ENCODE data around the gene INF2.

Gene INF2

GRCh38 chr14:104715416-104715815 lies 26.0 kb downstream of the INF2 start:
- Histone ChIP-seq H2AFZ (ENCODE audit: low read depth, low read length) (no peak overlapping the region), H3K9ac (ENCODE audit: low read length) (no peak overlapping the region), H3K27me3 (ENCODE audit: control insufficient read depth in 1 of 2, insufficient read depth in 1 of 2, low read length in 2 of 2) (no peaks in the 10 kb centered on the region), H2AK5ac (ENCODE audit: low read length, severe bottlenecking) (no peak overlapping the region), H3K4ac (ENCODE audit: low read depth in 1 of 2, low read length in 2 of 2) (no peak overlapping the region), H3K18ac (ENCODE audit: low read depth in 1 of 2, low read length in 2 of 2) (no peak overlapping the region), H2BK15ac (ENCODE audit: low read depth, poor library complexity, severe bottlenecking) (no peak overlapping the region), H3K4me1 (ENCODE audit: control insufficient read depth, insufficient read depth, low read depth, low read length) (peaks cover 2% of the 10 kb centered on the region), H2BK12ac (ENCODE audit: low read length in 2 of 2) (no peak overlapping the region), H3K79me1 (replicated peaks; ENCODE audit: low read length, poor library complexity, severe bottlenecking) (peaks cover 15% of the 10 kb centered on the region), H4K8ac (ENCODE audit: low read length) (no peak overlapping the region), H3K27ac (ENCODE audit: low read length, poor library complexity, severe bottlenecking) (no peak overlapping the region), H3K23ac (ENCODE audit: low read length in 2 of 2) (no peak overlapping the region), H3K4me2 (ENCODE audit: low read length, poor library complexity, severe bottlenecking) (no peak overlapping the region), H2BK120ac (ENCODE audit: low read depth, low read length) (no peak overlapping the region), H3K4me3 (ENCODE audit: insufficient read depth in 1 of 2, low read depth in 1 of 2, low read length in 2 of 2) (no peak overlapping the region), H3K14ac (ENCODE audit: low read length in 2 of 2) (no peak overlapping the region), H2BK5ac (ENCODE audit: low read depth, low read length, poor library complexity, severe bottlenecking) (no peak overlapping the region), H3K36me3 (ENCODE audit: control insufficient read depth in 1 of 2, insufficient read depth in 2 of 2, low read depth in 1 of 2, low read length in 2 of 2) (peaks cover 82 to 98% of the 10 kb centered on the region in 2 experiments), H3K9me3 (ENCODE audit: control insufficient read depth, low read length) (no peaks in the 10 kb centered on the region), H4K91ac (ENCODE audit: low read length) (no peak overlapping the region)
- 96% methylated on average over 18 of the region's 18 CpGs for WGBS
- no peak for DNase-seq

- Histone ChIP-seq H4K8ac (ENCODE audit: low read length) (no peak overlapping the region), H3K9me3 (ENCODE audit: control insufficient read depth, low read length) (no peaks in the 10 kb centered on the region), H3K27me3 (ENCODE audit: control insufficient read depth in 1 of 2, insufficient read depth in 1 of 2, low read length in 2 of 2) (no peaks in the 10 kb centered on the region), H3K18ac (ENCODE audit: low read depth in 1 of 2, low read length in 2 of 2) (no peak overlapping the region), H3K4ac (ENCODE audit: low read depth in 1 of 2, low read length in 2 of 2) (no peak overlapping the region), H4K91ac (ENCODE audit: low read length) (no peak overlapping the region), H3K14ac (ENCODE audit: low read length in 2 of 2) (no peak overlapping the region), H2BK12ac (ENCODE audit: low read length in 2 of 2) (no peak overlapping the region), H2BK15ac (ENCODE audit: low read depth, poor library complexity, severe bottlenecking) (no peak overlapping the region), H3K36me3 (ENCODE audit: control insufficient read depth in 1 of 2, insufficient read depth in 2 of 2, low read depth in 1 of 2, low read length in 2 of 2) (peaks cover 78 to 95% of the 10 kb centered on the region in 2 experiments), H3K4me1 (ENCODE audit: control insufficient read depth, insufficient read depth, low read depth, low read length) (peaks cover 2% of the 10 kb centered on the region), H2BK5ac (ENCODE audit: low read depth, low read length, poor library complexity, severe bottlenecking) (no peak overlapping the region), H3K4me2 (ENCODE audit: low read length, poor library complexity, severe bottlenecking) (no peak overlapping the region), H3K23ac (ENCODE audit: low read length in 2 of 2) (no peak overlapping the region), H3K4me3 (ENCODE audit: insufficient read depth in 1 of 2, low read depth in 1 of 2, low read length in 2 of 2) (no peak overlapping the region), H2AFZ (ENCODE audit: low read depth, low read length) (no peak overlapping the region), H2BK120ac (ENCODE audit: low read depth, low read length) (no peak overlapping the region), H3K79me1 (replicated peaks; ENCODE audit: low read length, poor library complexity, severe bottlenecking) (peaks cover 15% of the 10 kb centered on the region), H3K27ac (ENCODE audit: low read length, poor library complexity, severe bottlenecking) (no peak overlapping the region), H3K9ac (ENCODE audit: low read length) (no peak overlapping the region), H2AK5ac (ENCODE audit: low read length, severe bottlenecking) (no peak overlapping the region)
- 93% methylated on average over 12 of the region's 12 CpGs for WGBS
- DNase-seq = no peak
Measured at GRCh38 chr14:104715871-104716270, 26.5 kb downstream of the INF2 start.

GRCh38 chr14:104717137-104717536 lies 27.7 kb downstream of the INF2 start:
- Histone ChIP-seq H3K23ac (ENCODE audit: low read length in 2 of 2) (no peak overlapping the region), H2AK5ac (ENCODE audit: low read length, severe bottlenecking) (no peak overlapping the region), H3K79me1 (replicated peaks; ENCODE audit: low read length, poor library complexity, severe bottlenecking) (peaks cover 12% of the 10 kb centered on the region), H2BK120ac (ENCODE audit: low read depth, low read length) (no peak overlapping the region), H3K9ac (ENCODE audit: low read length) (no peak overlapping the region), H3K36me3 (ENCODE audit: control insufficient read depth in 1 of 2, insufficient read depth in 2 of 2, low read depth in 1 of 2, low read length in 2 of 2) (peaks cover 74 to 91% of the 10 kb centered on the region in 2 experiments), H3K27ac (ENCODE audit: low read length, poor library complexity, severe bottlenecking) (no peak overlapping the region), H3K4me1 (ENCODE audit: control insufficient read depth, insufficient read depth, low read depth, low read length) (peaks cover 7% of the 10 kb centered on the region), H3K4me3 (ENCODE audit: insufficient read depth in 1 of 2, low read depth in 1 of 2, low read length in 2 of 2) (no peak overlapping the region), H3K4me2 (ENCODE audit: low read length, poor library complexity, severe bottlenecking) (no peak overlapping the region), H3K14ac (ENCODE audit: low read length in 2 of 2) (no peak overlapping the region), H2BK5ac (ENCODE audit: low read depth, low read length, poor library complexity, severe bottlenecking) (no peak overlapping the region), H3K18ac (ENCODE audit: low read depth in 1 of 2, low read length in 2 of 2) (no peak overlapping the region), H4K8ac (ENCODE audit: low read length) (no peak overlapping the region), H2BK12ac (ENCODE audit: low read length in 2 of 2) (no peak overlapping the region), H4K91ac (ENCODE audit: low read length) (no peak overlapping the region), H3K27me3 (ENCODE audit: control insufficient read depth in 1 of 2, insufficient read depth in 1 of 2, low read length in 2 of 2) (no peaks in the 10 kb centered on the region), H2BK15ac (ENCODE audit: low read depth, poor library complexity, severe bottlenecking) (no peak overlapping the region), H3K4ac (ENCODE audit: low read depth in 1 of 2, low read length in 2 of 2) (no peak overlapping the region), H2AFZ (ENCODE audit: low read depth, low read length) (no peak overlapping the region), H3K9me3 (ENCODE audit: control insufficient read depth, low read length) (no peaks in the 10 kb centered on the region)
- no peak for DNase-seq
- 93% methylated on average over 19 of the region's 22 CpGs for WGBS

GRCh38 chr14:104717646-104718045 lies 28.2 kb downstream of the INF2 start:
- H3K14ac ChIP-seq (ENCODE audit: low read length in 2 of 2) = no peak overlapping the region
- 92% methylated on average over 20 of the region's 20 CpGs for WGBS
- H3K27me3 ChIP-seq (ENCODE audit: control insufficient read depth in 1 of 2, insufficient read depth in 1 of 2, low read length in 2 of 2) = no peaks in the 10 kb centered on the region
- H4K8ac ChIP-seq (ENCODE audit: low read length) = no peak overlapping the region
- H3K18ac ChIP-seq (ENCODE audit: low read depth in 1 of 2, low read length in 2 of 2) = no peak overlapping the region
- no peak overlapping the region for H3K23ac ChIP-seq (ENCODE audit: low read length in 2 of 2)
- H2BK15ac ChIP-seq (ENCODE audit: low read depth, poor library complexity, severe bottlenecking) = no peak overlapping the region
- H3K4me2 ChIP-seq (ENCODE audit: low read length, poor library complexity, severe bottlenecking) = no peak overlapping the region
- no peak overlapping the region for H2AK5ac ChIP-seq (ENCODE audit: low read length, severe bottlenecking)
- H2AFZ ChIP-seq (ENCODE audit: low read depth, low read length) = no peak overlapping the region
- H3K79me1 ChIP-seq (replicated peaks; ENCODE audit: low read length, poor library complexity, severe bottlenecking) = peaks cover 13% of the 10 kb centered on the region
- H2BK120ac ChIP-seq (ENCODE audit: low read depth, low read length) = no peak overlapping the region
- H2BK5ac ChIP-seq (ENCODE audit: low read depth, low read length, poor library complexity, severe bottlenecking) = no peak overlapping the region
- H3K27ac ChIP-seq (ENCODE audit: low read length, poor library complexity, severe bottlenecking) = no peak overlapping the region
- DNase-seq = no peak
- H3K36me3 ChIP-seq (ENCODE audit: control insufficient read depth in 1 of 2, insufficient read depth in 2 of 2, low read depth in 1 of 2, low read length in 2 of 2) = peaks cover 69 to 88% of the 10 kb centered on the region in 2 experiments
- no peak overlapping the region for H4K91ac ChIP-seq (ENCODE audit: low read length)
- no peak overlapping the region for H3K4me3 ChIP-seq (ENCODE audit: insufficient read depth in 1 of 2, low read depth in 1 of 2, low read length in 2 of 2)
- H3K9me3 ChIP-seq (ENCODE audit: control insufficient read depth, low read length) = no peaks in the 10 kb centered on the region
- no peak overlapping the region for H2BK12ac ChIP-seq (ENCODE audit: low read length in 2 of 2)
- H3K9ac ChIP-seq (ENCODE audit: low read length) = no peak overlapping the region
- no peak overlapping the region for H3K4ac ChIP-seq (ENCODE audit: low read depth in 1 of 2, low read length in 2 of 2)
- H3K4me1 ChIP-seq (ENCODE audit: control insufficient read depth, insufficient read depth, low read depth, low read length) = peaks cover 12% of the 10 kb centered on the region

All from mesenchymal stem cell (in vitro differentiated cells and primary cell).